Brain microvascular endothelial cell (primary cell): Measurements from ENCODE around the gene CDK16.
A peak's percentile ranks its signal among the peaks of the same experiment; 100 is the strongest.

Source experiments
- DNase-seq: peaks from one replicate; pipeline ENCODE4 v3.0.0-alpha.2; 2020
- H3K27ac ChIP-seq: fragments of 250-450 bp; sonication (Bioruptor Pico); 2 replicates; pipeline ENCODE4 v1.5.1; 2020; ENCODE audit warnings: mild to moderate bottlenecking, moderate library complexity
- H3K27me3 ChIP-seq: fragments of 250-450 bp; sonication (Bioruptor Pico); replicated peaks from 2 replicates; pipeline ENCODE4 v1.5.1; 2020; ENCODE audit warnings: mild to moderate bottlenecking
- H3K36me3 ChIP-seq: fragments of 250-450 bp; sonication (Bioruptor Pico); replicated peaks from 2 replicates; pipeline ENCODE4 v1.5.1; 2020; ENCODE audit warnings: mild to moderate bottlenecking
- H3K4me3 ChIP-seq: 2 replicates; pipeline ENCODE4 v1.5.1; 2011; ENCODE audit warnings: low read depth, mild to moderate bottlenecking, control low read depth, low read length, moderate library complexity
- in situ Hi-C: cut with HindIII; loops from 2 replicates; pipeline ENCODE4 v1.10.0; 2017; ENCODE audit warnings: low sequenced_read_pairs, low pct_ligation_motif_present
- TF ChIP-seq, protein P1 (sequence below): IDR thresholded peaks from 2 replicates; pipeline ENCODE4 v1.5.1; 2011; ENCODE audit warnings: low read depth, mild to moderate bottlenecking, moderate library complexity, low read length, control low read depth, inconsistent platforms; ENCODE audit errors: missing control alignments

CDK16 gene

DNA sequence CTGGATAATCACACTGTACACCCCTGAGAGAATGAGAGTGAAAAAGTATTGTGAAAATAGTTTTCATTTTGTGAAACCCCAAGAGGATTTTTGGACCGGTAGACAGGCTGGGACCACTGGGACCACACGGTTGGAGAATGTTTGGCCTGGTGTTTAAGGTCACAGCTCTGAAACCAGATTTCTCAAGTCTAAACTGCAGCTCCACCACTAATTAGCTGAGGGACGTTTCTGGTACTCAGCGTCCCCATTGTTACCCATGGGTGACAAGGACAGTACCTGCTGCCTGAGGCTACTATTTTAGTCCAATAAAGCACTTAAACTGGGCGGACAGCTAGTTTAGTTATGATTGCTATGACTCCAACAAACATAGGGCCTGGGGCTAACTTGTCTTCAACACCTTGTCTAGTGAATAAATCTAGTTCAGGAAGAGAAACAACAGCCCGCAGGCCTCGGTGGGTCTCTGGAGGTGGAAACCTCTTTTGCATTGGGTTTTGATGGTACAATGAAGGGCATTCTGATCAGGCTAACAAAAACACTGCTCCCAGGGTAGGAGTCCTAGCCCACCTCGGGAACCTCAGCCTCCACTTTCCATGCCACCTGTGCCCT lies 13.8 kb downstream of the CDK16 start:
- Histone ChIP-seq H3K36me3 (peaks cover 19% of the 10 kb centered on the region), H3K4me3 (peak overlapping the region; percentile 71), H3K27me3 (no peaks in the 10 kb centered on the region), H3K27ac (peak overlapping the region; percentile 97)
- TF ChIP-seq, protein P1, sequence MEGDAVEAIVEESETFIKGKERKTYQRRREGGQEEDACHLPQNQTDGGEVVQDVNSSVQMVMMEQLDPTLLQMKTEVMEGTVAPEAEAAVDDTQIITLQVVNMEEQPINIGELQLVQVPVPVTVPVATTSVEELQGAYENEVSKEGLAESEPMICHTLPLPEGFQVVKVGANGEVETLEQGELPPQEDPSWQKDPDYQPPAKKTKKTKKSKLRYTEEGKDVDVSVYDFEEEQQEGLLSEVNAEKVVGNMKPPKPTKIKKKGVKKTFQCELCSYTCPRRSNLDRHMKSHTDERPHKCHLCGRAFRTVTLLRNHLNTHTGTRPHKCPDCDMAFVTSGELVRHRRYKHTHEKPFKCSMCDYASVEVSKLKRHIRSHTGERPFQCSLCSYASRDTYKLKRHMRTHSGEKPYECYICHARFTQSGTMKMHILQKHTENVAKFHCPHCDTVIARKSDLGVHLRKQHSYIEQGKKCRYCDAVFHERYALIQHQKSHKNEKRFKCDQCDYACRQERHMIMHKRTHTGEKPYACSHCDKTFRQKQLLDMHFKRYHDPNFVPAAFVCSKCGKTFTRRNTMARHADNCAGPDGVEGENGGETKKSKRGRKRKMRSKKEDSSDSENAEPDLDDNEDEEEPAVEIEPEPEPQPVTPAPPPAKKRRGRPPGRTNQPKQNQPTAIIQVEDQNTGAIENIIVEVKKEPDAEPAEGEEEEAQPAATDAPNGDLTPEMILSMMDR: no peak
- no peak for DNase-seq
- in situ Hi-C loops: no loop called here

DNA sequence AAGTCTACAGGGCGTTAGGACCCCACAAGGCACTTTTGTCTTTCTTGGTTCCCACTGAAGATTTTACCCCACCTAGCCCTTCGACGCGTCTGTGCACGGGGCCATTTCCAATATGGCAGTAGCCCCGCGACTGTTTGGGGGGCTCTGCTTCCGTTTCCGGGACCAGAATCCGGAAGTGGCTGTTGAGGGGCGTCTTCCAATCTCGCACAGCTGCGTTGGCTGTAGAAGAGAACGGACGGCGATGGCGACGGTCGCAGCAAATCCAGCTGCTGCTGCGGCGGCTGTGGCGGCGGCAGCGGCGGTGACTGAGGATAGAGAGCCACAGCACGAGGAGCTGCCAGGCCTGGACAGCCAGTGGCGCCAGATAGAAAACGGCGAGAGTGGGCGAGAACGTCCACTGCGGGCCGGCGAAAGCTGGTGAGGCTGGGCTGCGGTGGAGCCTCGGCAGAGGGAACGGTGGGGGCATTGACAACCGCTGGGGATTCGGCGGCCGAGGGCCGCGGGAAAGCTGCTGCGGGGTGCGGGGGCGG lies 14.4 kb downstream of the CDK16 start, which contains the start of gene USP11:
Gene USP11 (plus strand): TSS at position 207 of the 530 bp plus-strand sequence. CDS start 35 bp downstream, at position 242.
- peak; percentile 10 for DNase-seq
- peak within 1 kb of the TSS; percentile 71 for H3K4me3 ChIP-seq
- H3K27ac ChIP-seq: peak within 1 kb of the TSS; percentile 97
- H3K27me3 ChIP-seq: no peaks in the 10 kb centered on the region
- in situ Hi-C loops: no loop called here
- TF ChIP-seq, protein P1: no peak
- H3K36me3 ChIP-seq: peaks cover 14% of the 10 kb centered on the region

DNA sequence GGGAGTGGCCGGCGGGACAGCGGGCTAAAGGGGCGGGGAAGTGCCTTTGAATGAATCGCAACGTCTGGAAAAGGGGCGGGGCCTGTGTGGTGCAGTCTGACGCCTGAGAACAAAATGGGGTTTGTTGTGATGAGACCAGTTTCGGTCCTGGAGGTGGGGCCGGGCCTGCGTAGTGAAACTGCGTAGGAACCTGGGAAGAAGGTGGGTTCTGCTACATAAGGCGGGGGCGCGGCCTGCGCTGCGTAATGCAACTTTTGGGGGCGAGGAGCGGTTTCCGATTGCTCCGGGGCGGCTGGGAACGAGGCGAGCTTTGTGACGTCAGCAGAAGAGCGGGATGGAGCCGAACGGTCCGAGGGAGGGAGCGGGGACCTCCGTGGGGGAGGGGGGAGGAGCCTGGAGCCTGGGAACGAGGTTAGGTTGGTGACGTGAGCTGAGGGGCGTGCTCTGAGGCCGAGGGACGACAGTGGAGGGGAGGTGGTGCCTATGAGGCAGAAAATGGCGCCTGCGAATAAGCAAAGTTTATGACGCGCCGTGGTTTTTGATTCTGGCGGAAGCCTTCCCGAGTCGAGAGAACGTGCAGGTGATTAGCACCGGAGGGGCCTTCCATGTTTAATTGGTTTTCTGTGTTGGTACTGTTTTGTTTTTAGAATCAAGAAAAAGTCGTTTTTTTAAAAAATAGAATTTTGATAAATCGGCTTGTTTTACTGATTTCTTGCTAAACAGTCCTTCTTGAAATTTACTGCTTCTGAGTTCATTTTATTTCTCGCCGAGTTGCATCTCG lies 15.0 kb downstream of the CDK16 start:
- Histone ChIP-seq H3K36me3 (peaks cover 8% of the 10 kb centered on the region), H3K27me3 (no peaks in the 10 kb centered on the region), H3K4me3 (peak overlapping the region; percentile 71), H3K27ac (peak overlapping the region; percentile 97)
- DNase-seq: peak; percentile 97
- TF ChIP-seq, protein P1: no peak
- in situ Hi-C loops: no loop called here

DNA sequence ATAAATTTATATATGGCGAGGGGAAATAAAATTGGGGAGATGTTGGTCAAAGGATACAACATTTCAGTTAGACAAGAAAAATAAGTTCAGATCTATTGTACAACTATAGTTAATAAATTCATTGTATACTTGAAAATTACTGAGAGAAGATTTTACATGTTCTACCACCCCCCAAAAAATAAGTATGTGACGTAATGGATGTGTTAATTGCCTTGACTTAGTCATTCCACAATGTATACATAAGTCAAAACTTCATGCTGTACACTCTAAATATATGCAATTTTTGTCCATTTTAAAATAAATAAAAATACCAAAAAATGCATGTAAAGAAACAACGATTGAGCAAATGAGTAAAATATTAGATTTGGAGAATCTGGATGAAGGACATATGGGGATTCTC lies 16.1 kb downstream of the CDK16 start:
- no peak for DNase-seq
- in situ Hi-C loops: no loop called here
- Histone ChIP-seq H3K4me3 (peak overlapping the region; percentile 71), H3K36me3 (no peaks in the 10 kb centered on the region), H3K27me3 (no peaks in the 10 kb centered on the region), H3K27ac (peak overlapping the region; percentile 97)
- TF ChIP-seq, protein P1: no peak

DNA sequence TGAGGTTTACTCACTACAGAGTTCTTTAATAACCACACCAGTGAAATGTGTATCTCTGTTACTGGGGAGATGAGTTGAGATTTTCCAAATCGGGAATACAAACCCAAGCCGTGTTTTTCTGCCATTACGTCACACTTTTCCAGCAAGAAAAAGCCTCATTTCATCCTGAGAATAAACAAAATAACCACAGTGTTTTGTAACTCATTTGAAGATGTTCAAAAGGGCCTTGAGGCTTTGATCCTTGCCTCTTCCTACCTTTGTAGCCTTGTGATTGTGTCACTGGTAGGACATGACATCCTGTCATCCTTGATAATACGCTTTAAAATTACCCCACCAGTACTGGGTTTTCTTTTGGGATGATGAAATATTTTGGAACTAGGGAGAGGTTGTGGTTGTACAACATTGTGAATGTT lies 17.2 kb downstream of the CDK16 start:
- no peak overlapping the region for H3K27ac ChIP-seq
- H3K4me3 ChIP-seq: no peak overlapping the region
- no peak for DNase-seq
- in situ Hi-C loops: no loop called here
- peaks cover 6% of the 10 kb centered on the region for H3K36me3 ChIP-seq
- H3K27me3 ChIP-seq: no peaks in the 10 kb centered on the region
- TF ChIP-seq, protein P1: no peak
